Muscle layer of duodenum (tissue), 2 donors: ENCODE results near the gene HTR5A.

Experiments used
- H3K27ac ChIP-seq: one replicate; pipeline ENCODE4 v1.7.0; 2013; ENCODE audit warnings: mild to moderate bottlenecking, low read length
- H3K27me3 ChIP-seq: one replicate; pipeline ENCODE4 v1.7.0; 2013; ENCODE audit warnings: low read depth, mild to moderate bottlenecking, control low read depth, low read length
- H3K36me3 ChIP-seq, 2 donors: one replicate each; pipeline ENCODE4 v1.7.0; 2013; ENCODE audit warnings: low read length in 2 of 2, control low read depth in 1 of 2, mild to moderate bottlenecking in 1 of 2; ENCODE audit not compliant: insufficient read depth in 2 of 2, control insufficient read depth in 1 of 2
- H3K4me1 ChIP-seq, 2 donors: one replicate each; pipeline ENCODE4 v1.7.0; 2013; ENCODE audit warnings: low read length in 2 of 2, mild to moderate bottlenecking in 2 of 2, control low read depth in 1 of 2, moderate library complexity in 1 of 2; ENCODE audit not compliant: insufficient read depth in 2 of 2, control insufficient read depth in 1 of 2
- H3K4me3 ChIP-seq, 2 donors: one replicate each; pipeline ENCODE4 v1.7.0; 2013; ENCODE audit warnings: low read length in 2 of 2, low read depth in 1 of 2, mild to moderate bottlenecking in 1 of 2
- H3K9me3 ChIP-seq, 2 donors: one replicate each; pipeline ENCODE4 v1.7.0; 2013; ENCODE audit warnings: low read length in 2 of 2, control low read depth in 1 of 2, mild to moderate bottlenecking in 1 of 2; ENCODE audit not compliant: control insufficient read depth in 1 of 2
- donor health status: healthy.

Gene HTR5A

GRCh38 chr7:155057076-155057475 lies 13.0 kb upstream of the HTR5A start:
- Histone ChIP-seq H3K27me3 (no peaks in the 10 kb centered on the region), H3K4me3 (no peak overlapping the region), H3K4me1 (no peaks in the 10 kb centered on the region), H3K27ac (no peak overlapping the region), H3K36me3 (no peaks in the 10 kb centered on the region), H3K9me3 (no peaks in the 10 kb centered on the region)

GRCh38 chr7:155058896-155059295 lies 11.2 kb upstream of the HTR5A start:
- Histone ChIP-seq H3K4me1 (no peaks in the 10 kb centered on the region), H3K27me3 (no peaks in the 10 kb centered on the region), H3K9me3 (no peaks in the 10 kb centered on the region), H3K36me3 (no peaks in the 10 kb centered on the region), H3K4me3 (no peak overlapping the region), H3K27ac (no peak overlapping the region)

GRCh38 chr7:155059703-155060102 lies 10.4 kb upstream of the HTR5A start:
- no peak overlapping the region for H3K27ac ChIP-seq
- H3K4me1 ChIP-seq: no peaks in the 10 kb centered on the region
- H3K9me3 ChIP-seq: no peaks in the 10 kb centered on the region
- H3K27me3 ChIP-seq: no peaks in the 10 kb centered on the region
- no peak overlapping the region for H3K4me3 ChIP-seq
- H3K36me3 ChIP-seq: no peaks in the 10 kb centered on the region

- H3K36me3 ChIP-seq: no peaks in the 10 kb centered on the region
- no peaks in the 10 kb centered on the region for H3K4me1 ChIP-seq
- no peak overlapping the region for H3K4me3 ChIP-seq
- H3K9me3 ChIP-seq: no peaks in the 10 kb centered on the region
- H3K27me3 ChIP-seq: no peaks in the 10 kb centered on the region
- no peak overlapping the region for H3K27ac ChIP-seq
Measured at GRCh38 chr7:155062411-155062810, 7.7 kb upstream of the HTR5A start.

- H3K4me1 ChIP-seq: no peaks in the 10 kb centered on the region
- no peaks in the 10 kb centered on the region for H3K9me3 ChIP-seq
- H3K36me3 ChIP-seq: no peaks in the 10 kb centered on the region
- no peaks in the 10 kb centered on the region for H3K27me3 ChIP-seq
- H3K4me3 ChIP-seq: no peak overlapping the region
- no peak overlapping the region for H3K27ac ChIP-seq
Measured at GRCh38 chr7:155064186-155064585, 5.9 kb upstream of the HTR5A start.

GRCh38 chr7:155066417-155066950 lies 3.6 kb upstream of the HTR5A start:
- Histone ChIP-seq H3K4me1 (no peaks in the 10 kb centered on the region), H3K36me3 (no peaks in the 10 kb centered on the region), H3K27me3 (no peaks in the 10 kb centered on the region), H3K9me3 (peaks cover 0 to 2% of the 10 kb centered on the region in 2 donors), H3K27ac (no peak overlapping the region), H3K4me3 (no peak overlapping the region)

- Histone ChIP-seq H3K27me3 (no peaks in the 10 kb centered on the region), H3K9me3 (peaks cover 0 to 2% of the 10 kb centered on the region in 2 donors), H3K4me1 (no peaks in the 10 kb centered on the region), H3K4me3 (no peak overlapping the region), H3K27ac (no peak overlapping the region), H3K36me3 (no peaks in the 10 kb centered on the region)
Measured at GRCh38 chr7:155071121-155071651, 1.1 kb downstream of the HTR5A start.

GRCh38 chr7:155071916-155072571 lies 1.9 kb downstream of the HTR5A start:
- H3K4me1 ChIP-seq: no peaks in the 10 kb centered on the region
- H3K4me3 ChIP-seq: no peak overlapping the region
- H3K27me3 ChIP-seq: no peaks in the 10 kb centered on the region
- H3K27ac ChIP-seq: no peak overlapping the region
- peaks cover 0 to 2% of the 10 kb centered on the region in 2 donors for H3K9me3 ChIP-seq
- no peaks in the 10 kb centered on the region for H3K36me3 ChIP-seq

- Histone ChIP-seq H3K36me3 (no peaks in the 10 kb centered on the region), H3K9me3 (peaks cover 0 to 2% of the 10 kb centered on the region in 2 donors), H3K27ac (no peak overlapping the region), H3K4me3 (no peak overlapping the region), H3K4me1 (no peaks in the 10 kb centered on the region), H3K27me3 (no peaks in the 10 kb centered on the region)
Measured at GRCh38 chr7:155073922-155074321, 3.8 kb downstream of the HTR5A start.

- no peak overlapping the region for H3K4me3 ChIP-seq
- H3K27ac ChIP-seq: no peak overlapping the region
- H3K9me3 ChIP-seq: no peaks in the 10 kb centered on the region
- H3K27me3 ChIP-seq: no peaks in the 10 kb centered on the region
- no peaks in the 10 kb centered on the region for H3K4me1 ChIP-seq
- H3K36me3 ChIP-seq: no peaks in the 10 kb centered on the region
Measured at GRCh38 chr7:155084021-155084420, 13.9 kb downstream of the HTR5A start.

- no peaks in the 10 kb centered on the region for H3K4me1 ChIP-seq
- no peak overlapping the region for H3K4me3 ChIP-seq
- H3K27ac ChIP-seq: no peak overlapping the region
- no peaks in the 10 kb centered on the region for H3K36me3 ChIP-seq
- H3K9me3 ChIP-seq: no peaks in the 10 kb centered on the region
- H3K27me3 ChIP-seq: no peaks in the 10 kb centered on the region
Measured at GRCh38 chr7:155084969-155085368, 14.8 kb downstream of the HTR5A start.

- H3K27me3 ChIP-seq: no peaks in the 10 kb centered on the region
Measured at GRCh38 chr7:155090684-155091083, 20.6 kb downstream of the HTR5A start.

More at GRCh38 chr7:155090684-155091083, 20.6 kb downstream of the HTR5A start:
- Histone ChIP-seq H3K27ac (no peak overlapping the region), H3K4me1 (no peaks in the 10 kb centered on the region), H3K9me3 (no peaks in the 10 kb centered on the region), H3K36me3 (no peaks in the 10 kb centered on the region), H3K4me3 (no peak overlapping the region)
